DND-41 (cell line): ENCODE measurements around the gene ZBTB32.

Experiments used
- CTCF ChIP-seq: IDR thresholded peaks from 2 replicates; pipeline ENCODE4 v1.5.1; 2012; ENCODE audit warnings: borderline replicate concordance, low read length, moderate library complexity, mild to moderate bottlenecking; ENCODE audit not compliant: poor library complexity, severe bottlenecking; ENCODE audit errors: extremely low read depth
- EZH2 ChIP-seq: IDR thresholded peaks from 3 replicates; pipeline ENCODE4 v1.6.1; 2012; ENCODE audit warnings: borderline replicate concordance, low read depth, mild to moderate bottlenecking, moderate library complexity, low read length, inconsistent platforms; ENCODE audit not compliant: severe bottlenecking

GRCh38 chr19:35717665-35718344 is 13.4 kb downstream of the ZBTB32 start, which contains the start of gene KMT2B:
- TF ChIP-seq CTCF = no peak
- TF ChIP-seq EZH2 = no peak
